Measurements from ENCODE around the gene FBN3. TPM values are rescaled to one million over a fixed set of nuclear protein-coding genes. Genes with fewer than 3 reads are reported as not detected.

The FBN3 gene
- total RNA-seq, 4 donors from 2014 or later = 0.15 TPM; not detected in 3

- DNase-seq (no peak), ATAC-seq (no peak)
- Histone ChIP-seq H3K27me3 (peaks cover 0 to 3% (median 0%) of the 10 kb centered on the region in 3 donors), H3K36me3 (no peaks in the 10 kb centered on the region), H3K4me1 (no peaks in the 10 kb centered on the region), H3K9me3 (no peaks in the 10 kb centered on the region), H3K27ac (no peak overlapping the region), H3K4me3 (no peak overlapping the region)
- TF ChIP-seq POLR2A (IDR thresholded peaks at IDR 0.05) (no peak), CTCF (IDR thresholded peaks at IDR 0.05 in 4 of 5, conservative IDR thresholded peaks at IDR 0.05 in 1 of 5) (no peak)
- in situ Hi-C loops (cut with MboI; ENCODE audit: low sequenced_read_pairs in 4 of 4) = no loop called here
- intact Hi-C loops (cut with DNase I; ENCODE audit: low total_unique reads) = no loop called here
These were observed 11.2 kb downstream of the FBN3 start for GRCh38 chr19:8138201-8138600.

- H3K27me3 ChIP-seq = peaks cover 0 to 3% (median 0%) of the 10 kb centered on the region in 3 donors
- no peak overlapping the region for H3K4me3 ChIP-seq
- H3K27ac ChIP-seq = no peak overlapping the region
- in situ Hi-C loops (cut with MboI; ENCODE audit: low sequenced_read_pairs in 4 of 4) = no loop called here
- TF ChIP-seq POLR2A (IDR thresholded peaks at IDR 0.05) (no peak), CTCF (IDR thresholded peaks at IDR 0.05 in 4 of 5, conservative IDR thresholded peaks at IDR 0.05 in 1 of 5) (no peak)
- no peak for ATAC-seq
- no peaks in the 10 kb centered on the region for H3K36me3 ChIP-seq
- intact Hi-C loops (cut with DNase I; ENCODE audit: low total_unique reads) = no loop called here
- H3K4me1 ChIP-seq = no peaks in the 10 kb centered on the region
- H3K9me3 ChIP-seq = no peaks in the 10 kb centered on the region
- DNase-seq = no peak
These were observed 12.0 kb downstream of the FBN3 start for GRCh38 chr19:8137425-8137824.

- intact Hi-C loops (cut with DNase I; ENCODE audit: low total_unique reads) (no loop called here), in situ Hi-C loops (cut with MboI; ENCODE audit: low sequenced_read_pairs in 4 of 4) (no loop called here)
- no peak for ATAC-seq
- H3K27me3 ChIP-seq = peaks cover 0 to 3% (median 0%) of the 10 kb centered on the region in 3 donors
- no peak overlapping the region for H3K4me3 ChIP-seq
- no peaks in the 10 kb centered on the region for H3K36me3 ChIP-seq
- no peaks in the 10 kb centered on the region for H3K9me3 ChIP-seq
- H3K4me1 ChIP-seq = no peaks in the 10 kb centered on the region
- no peak for DNase-seq
- no peak overlapping the region for H3K27ac ChIP-seq
- TF ChIP-seq CTCF (IDR thresholded peaks at IDR 0.05 in 4 of 5, conservative IDR thresholded peaks at IDR 0.05 in 1 of 5) (no peak), POLR2A (IDR thresholded peaks at IDR 0.05) (no peak)
These were observed 13.3 kb downstream of the FBN3 start for GRCh38 chr19:8135946-8136618.

GRCh38 chr19:8132858-8133458 is 16.4 kb downstream of the FBN3 start:
- no peaks in the 10 kb centered on the region for H3K4me1 ChIP-seq
- ATAC-seq = no peak
- TF ChIP-seq CTCF (IDR thresholded peaks at IDR 0.05 in 4 of 5, conservative IDR thresholded peaks at IDR 0.05 in 1 of 5) (no peak), POLR2A (IDR thresholded peaks at IDR 0.05) (no peak)
- no peaks in the 10 kb centered on the region for H3K27me3 ChIP-seq
- in situ Hi-C loops (cut with MboI; ENCODE audit: low sequenced_read_pairs in 4 of 4) (no loop called here), intact Hi-C loops (cut with DNase I; ENCODE audit: low total_unique reads) (no loop called here)
- no peak for DNase-seq
- H3K27ac ChIP-seq = no peak overlapping the region
- H3K36me3 ChIP-seq = no peaks in the 10 kb centered on the region
- H3K9me3 ChIP-seq = no peaks in the 10 kb centered on the region
- H3K4me3 ChIP-seq = no peak overlapping the region

Measured in gastrocnemius medialis (tissue), 4 donors.